ENCODE measurements around the gene SLFN14.
A peak's percentile ranks its signal among the peaks of the same experiment; 100 is the strongest.
"Not testable (repeated sequence)": the region's sequence is repeated elsewhere in the genome, so short reads cannot be mapped to it uniquely, and the experiment has no call there.

Gene SLFN14

DNA sequence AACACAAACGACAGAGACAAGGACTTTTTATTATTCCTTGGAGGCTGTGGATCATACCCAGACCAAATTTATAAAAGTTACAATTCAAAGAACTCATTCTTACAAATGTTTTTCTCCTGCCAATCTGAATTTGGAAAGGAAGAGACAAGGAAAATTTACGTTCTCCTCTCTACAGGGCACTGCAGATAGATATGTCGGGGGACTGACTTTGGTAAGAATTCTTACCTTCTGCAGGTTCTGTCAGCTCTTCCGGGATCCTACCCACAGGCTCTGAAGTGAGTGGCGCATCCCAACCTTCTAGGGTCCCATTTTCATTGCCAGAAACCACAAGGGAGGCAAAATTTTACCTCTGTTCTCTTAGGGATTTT lies 21.0 kb downstream of the SLFN14 start:
- Histone ChIP-seq H3K4me3 (ENCODE audit: low read length, poor library complexity, severe bottlenecking) (peak overlapping the region; percentile 27), H3K36me3 (ENCODE audit: insufficient read depth, low read length) (no peaks in the 10 kb centered on the region), H3K9me2 (replicated peaks; ENCODE audit: low read depth, low read length) (no peaks in the 10 kb centered on the region), H3K27me3 (ENCODE audit: insufficient read depth, low read length, poor library complexity, severe bottlenecking) (no peaks in the 10 kb centered on the region), H3K9me3 (ENCODE audit: insufficient read depth, low read depth, low read length) (no peaks in the 10 kb centered on the region), H3K4me1 (ENCODE audit: insufficient read depth, low read length, poor library complexity, severe bottlenecking) (peaks cover 45% of the 10 kb centered on the region), H3K79me2 (ENCODE audit: insufficient read depth, low read length) (no peaks in the 10 kb centered on the region), H3K4me2 (ENCODE audit: low read depth, low read length, poor library complexity, severe bottlenecking) (peak overlapping the region; percentile 65), H3K9ac (ENCODE audit: low read depth, low read length, poor library complexity, severe bottlenecking) (no peak overlapping the region), H2AFZ (ENCODE audit: low read length) (peak overlapping the region; percentile 79), H3F3A (ENCODE audit: low read depth) (peaks cover 11% of the 10 kb centered on the region; the same call in 1 of the 2 replicates), H4K20me1 (ENCODE audit: insufficient read depth, low read length, poor library complexity, severe bottlenecking) (no peaks in the 10 kb centered on the region)
- no peak for TF ChIP-seq EZH2phosphoT487 (IDR thresholded peaks at IDR 0.05; ENCODE audit: borderline replicate concordance)
- TF ChIP-seq, protein P1, sequence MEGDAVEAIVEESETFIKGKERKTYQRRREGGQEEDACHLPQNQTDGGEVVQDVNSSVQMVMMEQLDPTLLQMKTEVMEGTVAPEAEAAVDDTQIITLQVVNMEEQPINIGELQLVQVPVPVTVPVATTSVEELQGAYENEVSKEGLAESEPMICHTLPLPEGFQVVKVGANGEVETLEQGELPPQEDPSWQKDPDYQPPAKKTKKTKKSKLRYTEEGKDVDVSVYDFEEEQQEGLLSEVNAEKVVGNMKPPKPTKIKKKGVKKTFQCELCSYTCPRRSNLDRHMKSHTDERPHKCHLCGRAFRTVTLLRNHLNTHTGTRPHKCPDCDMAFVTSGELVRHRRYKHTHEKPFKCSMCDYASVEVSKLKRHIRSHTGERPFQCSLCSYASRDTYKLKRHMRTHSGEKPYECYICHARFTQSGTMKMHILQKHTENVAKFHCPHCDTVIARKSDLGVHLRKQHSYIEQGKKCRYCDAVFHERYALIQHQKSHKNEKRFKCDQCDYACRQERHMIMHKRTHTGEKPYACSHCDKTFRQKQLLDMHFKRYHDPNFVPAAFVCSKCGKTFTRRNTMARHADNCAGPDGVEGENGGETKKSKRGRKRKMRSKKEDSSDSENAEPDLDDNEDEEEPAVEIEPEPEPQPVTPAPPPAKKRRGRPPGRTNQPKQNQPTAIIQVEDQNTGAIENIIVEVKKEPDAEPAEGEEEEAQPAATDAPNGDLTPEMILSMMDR (conservative IDR thresholded peaks at IDR 0.05; ENCODE audit: low read length), result no peak

GRCh38 chr17:35537601-35538141 lies 22.9 kb downstream of the SLFN14 start, which contains the start of gene SLFN12L:
TSS of gene SLFN12L (minus strand) at chr17:35537678. CDS start at chr17:35522364, 15,314 bp downstream.
- H3K4me2 ChIP-seq (ENCODE audit: low read depth, low read length, poor library complexity, severe bottlenecking), result no peak within 1 kb of the TSS
- H3K4me3 ChIP-seq (ENCODE audit: low read length, poor library complexity, severe bottlenecking), result no peak within 1 kb of the TSS
- no peak for TF ChIP-seq EZH2phosphoT487 (IDR thresholded peaks at IDR 0.05; ENCODE audit: borderline replicate concordance)
- TF ChIP-seq, protein P1 (conservative IDR thresholded peaks at IDR 0.05; ENCODE audit: low read length), result no peak
- no peaks in the 10 kb centered on the region for H3K36me3 ChIP-seq (ENCODE audit: insufficient read depth, low read length)
- no peaks in the 10 kb centered on the region for H3K79me2 ChIP-seq (ENCODE audit: insufficient read depth, low read length)
- peak within 1 kb of the TSS; percentile 18; the same call in 1 of the 2 replicates for H2AFZ ChIP-seq (ENCODE audit: low read length)
- no peaks in the 10 kb centered on the region for H4K20me1 ChIP-seq (ENCODE audit: insufficient read depth, low read length, poor library complexity, severe bottlenecking)
- no peaks in the 10 kb centered on the region for H3K9me3 ChIP-seq (ENCODE audit: insufficient read depth, low read depth, low read length)
- H3K9ac ChIP-seq (ENCODE audit: low read depth, low read length, poor library complexity, severe bottlenecking), result no peak within 1 kb of the TSS
- no peaks in the 10 kb centered on the region for H3K27me3 ChIP-seq (ENCODE audit: insufficient read depth, low read length, poor library complexity, severe bottlenecking)
- H3F3A ChIP-seq (ENCODE audit: low read depth), result peaks cover 3% of the 10 kb centered on the region; the same call in 1 of the 2 replicates
- no peaks in the 10 kb centered on the region for H3K9me2 ChIP-seq (replicated peaks; ENCODE audit: low read depth, low read length)
- peaks cover 30% of the 10 kb centered on the region for H3K4me1 ChIP-seq (ENCODE audit: insufficient read depth, low read length, poor library complexity, severe bottlenecking)

- peaks cover 27% of the 10 kb centered on the region for H3K4me1 ChIP-seq (ENCODE audit: insufficient read depth, low read length, poor library complexity, severe bottlenecking)
- no peaks in the 10 kb centered on the region for H3K36me3 ChIP-seq (ENCODE audit: insufficient read depth, low read length)
- H3K4me2 ChIP-seq (ENCODE audit: low read depth, low read length, poor library complexity, severe bottlenecking), result no peak overlapping the region
- H3K27me3 ChIP-seq (ENCODE audit: insufficient read depth, low read length, poor library complexity, severe bottlenecking), result no peaks in the 10 kb centered on the region
- H2AFZ ChIP-seq (ENCODE audit: low read length), result no peak overlapping the region
- no peak overlapping the region for H3K9ac ChIP-seq (ENCODE audit: low read depth, low read length, poor library complexity, severe bottlenecking)
- H3K9me3 ChIP-seq (ENCODE audit: insufficient read depth, low read depth, low read length), result no peaks in the 10 kb centered on the region
- TF ChIP-seq, protein P1 (conservative IDR thresholded peaks at IDR 0.05; ENCODE audit: low read length), result no peak
- TF ChIP-seq EZH2phosphoT487 (IDR thresholded peaks at IDR 0.05; ENCODE audit: borderline replicate concordance), result no peak
- H3K79me2 ChIP-seq (ENCODE audit: insufficient read depth, low read length), result no peaks in the 10 kb centered on the region
- H3K9me2 ChIP-seq (replicated peaks; ENCODE audit: low read depth, low read length), result no peaks in the 10 kb centered on the region
- no peaks in the 10 kb centered on the region for H4K20me1 ChIP-seq (ENCODE audit: insufficient read depth, low read length, poor library complexity, severe bottlenecking)
- peaks cover 2% of the 10 kb centered on the region; the same call in 1 of the 2 replicates for H3F3A ChIP-seq (ENCODE audit: low read depth)
- H3K4me3 ChIP-seq (ENCODE audit: low read length, poor library complexity, severe bottlenecking), result no peak overlapping the region
These were observed 23.9 kb downstream of the SLFN14 start for GRCh38 chr17:35536664-35537171.

DNA sequence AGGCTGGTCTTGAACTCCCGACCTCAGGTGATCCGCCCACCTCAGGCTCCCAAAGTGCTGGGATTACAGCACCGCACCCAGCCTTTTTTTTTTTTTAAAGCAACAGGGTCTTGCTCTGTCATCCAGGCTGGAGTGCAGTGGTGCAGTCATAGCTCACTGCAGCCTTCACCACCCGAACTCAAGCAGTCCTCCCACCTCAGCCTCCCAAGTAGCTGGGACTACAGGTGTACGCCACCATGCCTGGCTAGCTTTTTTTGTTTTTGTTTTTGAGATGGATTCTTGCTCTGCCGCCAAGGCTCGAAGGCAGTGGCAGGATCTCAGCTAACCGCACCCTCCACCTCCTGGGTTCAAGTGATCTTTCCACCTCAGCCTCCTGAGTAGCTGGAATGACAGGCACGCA lies 25.2 kb downstream of the SLFN14 start:
- H3K9me2 ChIP-seq (replicated peaks; ENCODE audit: low read depth, low read length); H2AFZ ChIP-seq (ENCODE audit: low read length); H3K36me3 ChIP-seq (ENCODE audit: insufficient read depth, low read length); H3F3A ChIP-seq (ENCODE audit: low read depth); H3K4me3 ChIP-seq (ENCODE audit: low read length, poor library complexity, severe bottlenecking); H3K9me3 ChIP-seq (ENCODE audit: insufficient read depth, low read depth, low read length); H3K4me2 ChIP-seq (ENCODE audit: low read depth, low read length, poor library complexity, severe bottlenecking); H3K27me3 ChIP-seq (ENCODE audit: insufficient read depth, low read length, poor library complexity, severe bottlenecking); H3K79me2 ChIP-seq (ENCODE audit: insufficient read depth, low read length); H4K20me1 ChIP-seq (ENCODE audit: insufficient read depth, low read length, poor library complexity, severe bottlenecking); H3K9ac ChIP-seq (ENCODE audit: low read depth, low read length, poor library complexity, severe bottlenecking): not testable (repeated sequence)
- peaks cover 24% of the 10 kb centered on the region for H3K4me1 ChIP-seq (ENCODE audit: insufficient read depth, low read length, poor library complexity, severe bottlenecking)

Data from Loucy (cell line).